GM12878 (cell line): ENCODE measurements around the gene RNF25. TPM values are rescaled to one million over a fixed set of nuclear protein-coding genes. Genes with fewer than 3 reads are reported as not detected.

Experiments used
- ATAC-seq: fragments of 200-7000 bp; cut with Tn5 transposase; 3 replicates; pipeline ENCODE4 v1.9.1; 2020; ENCODE audit warnings: mild to moderate bottlenecking, moderate library complexity
- BruUV-seq: library from RNA; stranded (reverse); fragments of 400-500 nt; replicated peaks from 2 replicates; lab custom pipeline; 2021; lab: Mats Ljungman, UMichigan
- CTCF ChIA-PET: fragments of 300-600 bp; sonication (Branson Sonifier 250); formaldehyde crosslinking; extraction: SDS; loops from one replicate; lab custom pipeline; 2021; ENCODE audit warnings: inconsistent platforms; lab: Yijun Ruan, JAX
- POLR2A ChIA-PET: fragments of 350-600 bp; formaldehyde crosslinking; extraction: SDS; loops from one replicate; lab custom pipeline; 2021; ENCODE audit warnings: inconsistent platforms; lab: Charles Lee
- RAD21 ChIA-PET: fragments of 300-600 bp; sonication (Branson Sonifier 250); formaldehyde crosslinking; loops from one replicate; lab custom pipeline; 2023; ENCODE audit warnings: antibody characterized with exemption; ENCODE audit not compliant: unreplicated experiment; lab: Charles Lee
- SMC1A ChIA-PET: fragments of 300-600 bp; sonication (Branson Sonifier 250); formaldehyde crosslinking; loops from one replicate; lab custom pipeline; 2023; ENCODE audit not compliant: unreplicated experiment, uncharacterized antibody; lab: Charles Lee
- DNase-seq: peaks from one replicate; pipeline ENCODE4 v3.0.0-alpha.2; 2011; ENCODE audit warnings: low read depth, low spot score
- FAIRE-seq: peaks from 3 replicates; lab custom pipeline; 2011; peaks lifted over from hg19 to GRCh38; lab: Jason Lieb, UNC
- H2AFZ ChIP-seq: 2 replicates; pipeline ENCODE4 v1.6.0; 2011; ENCODE audit warnings: low read depth, low read length, control low read depth; ENCODE audit not compliant: control insufficient read depth
- H3K27ac ChIP-seq: 2 replicates; pipeline ENCODE4 v1.5.1; 2011; ENCODE audit warnings: control low read depth; ENCODE audit not compliant: control insufficient read depth, insufficient read depth
- H3K27me3 ChIP-seq, 2 experiments: replicated peaks in 1 of 2; 2 replicates each; pipeline versions ENCODE4 v1.6.0 to v1.6.1; 2011; ENCODE audit warnings: low read length in 1 of 2; ENCODE audit not compliant: control insufficient read depth in 2 of 2, insufficient read depth in 2 of 2
- H3K36me3 ChIP-seq, 2 experiments: 2 replicates each; pipeline ENCODE4 v1.5.1; 2011; ENCODE audit warnings: low read length in 1 of 2; ENCODE audit not compliant: control insufficient read depth in 2 of 2, insufficient read depth in 2 of 2
- H3K4me1 ChIP-seq: 2 replicates; pipeline ENCODE4 v1.6.1; 2011; ENCODE audit warnings: mild to moderate bottlenecking, low read length, moderate library complexity, mixed read lengths; ENCODE audit not compliant: control insufficient read depth, insufficient read depth
- H3K4me2 ChIP-seq: 2 replicates; pipeline ENCODE4 v1.6.0; 2011; ENCODE audit warnings: control low read depth; ENCODE audit not compliant: control insufficient read depth, insufficient read depth
- H3K4me3 ChIP-seq: fragments of 200-600 bp; sonication (generic); 2 replicates; pipeline ENCODE4 v1.5.1; 2016
- H3K79me2 ChIP-seq: 2 replicates; pipeline ENCODE4 v1.6.0; 2011; ENCODE audit warnings: low read length; ENCODE audit not compliant: control insufficient read depth, insufficient read depth
- H3K9ac ChIP-seq: 2 replicates; pipeline ENCODE4 v1.8.0; 2011; ENCODE audit warnings: low read length, control low read depth, mixed read lengths; ENCODE audit not compliant: control insufficient read depth, insufficient read depth
- H3K9me3 ChIP-seq: replicated peaks from 3 replicates; pipeline ENCODE4 v1.5.1; 2011; ENCODE audit warnings: mild to moderate bottlenecking, low read length; ENCODE audit not compliant: control insufficient read depth, insufficient read depth
- H4K20me1 ChIP-seq: 2 replicates; pipeline ENCODE4 v1.6.0; 2011; ENCODE audit not compliant: control insufficient read depth, insufficient read depth
- HDAC6 ChIP-seq: fragments of 200-600 bp; sonication (generic); IDR thresholded peaks from one replicate; pipeline ENCODE4 v1.8.0; 2017; ENCODE audit warnings: antibody characterized with exemption; ENCODE audit not compliant: unreplicated experiment
- IKZF2 ChIP-seq, 2 experiments: fragments of 450-650 bp; IDR thresholded peaks; 2 replicates each; pipeline ENCODE4 v1.6.1; 2017; ENCODE audit warnings: mild to moderate bottlenecking in 2 of 2, moderate library complexity in 2 of 2
- MEF2A ChIP-seq: IDR thresholded peaks from 2 replicates; pipeline ENCODE4 v1.6.1; 2011; ENCODE audit warnings: low read depth, mild to moderate bottlenecking, low read length, moderate library complexity; ENCODE audit not compliant: insufficient read depth
- NR2C1 ChIP-seq: fragments of 450-650 bp; IDR thresholded peaks from 2 replicates; pipeline ENCODE4 v1.6.1; 2017; ENCODE audit warnings: antibody characterized with exemption, mild to moderate bottlenecking, moderate library complexity
- PAX5 ChIP-seq: IDR thresholded peaks from 2 replicates; pipeline ENCODE4 v1.6.1; 2011; ENCODE audit warnings: low read depth, low read length, borderline replicate concordance
- PML ChIP-seq: IDR thresholded peaks from 2 replicates; pipeline ENCODE4 v1.6.1; 2012; ENCODE audit warnings: low read length, inconsistent platforms
- POU2F2 ChIP-seq: IDR thresholded peaks from 3 replicates; pipeline ENCODE4 v1.6.1; 2011; ENCODE audit warnings: low read depth, mild to moderate bottlenecking, low read length, borderline replicate concordance
- RAD21 ChIP-seq: IDR thresholded peaks from 2 replicates; pipeline ENCODE4 v1.6.1; 2011; ENCODE audit warnings: mild to moderate bottlenecking, low read depth, low read length, moderate library complexity; ENCODE audit not compliant: insufficient read depth
- SRF ChIP-seq, 2 experiments: IDR thresholded peaks; 2 replicates each; pipeline ENCODE4 v1.6.1; 2011; ENCODE audit warnings: low read depth in 2 of 2, low read length in 2 of 2, mild to moderate bottlenecking in 1 of 2, moderate library complexity in 1 of 2
- STAT3 ChIP-seq: IDR thresholded peaks from 2 replicates; pipeline ENCODE4 v1.6.1; 2011; ENCODE audit warnings: low read depth, low read length, improper control_type of control experiment
- SUPT20H ChIP-seq: IDR thresholded peaks from 2 replicates; pipeline ENCODE4 v1.6.1; 2011; ENCODE audit warnings: low read depth, mild to moderate bottlenecking, low read length, moderate library complexity, borderline replicate concordance; ENCODE audit not compliant: control insufficient read depth
- TCF3 ChIP-seq: IDR thresholded peaks from 2 replicates; pipeline ENCODE4 v1.6.1; 2012; ENCODE audit warnings: low read depth, mild to moderate bottlenecking, low read length, borderline replicate concordance; ENCODE audit not compliant: insufficient read depth
- WRNIP1 ChIP-seq: IDR thresholded peaks from 2 replicates; pipeline ENCODE4 v1.6.1; 2011; ENCODE audit warnings: low read depth, low read length, improper control_type of control experiment, borderline replicate concordance
- YY1 ChIP-seq: IDR thresholded peaks from 2 replicates; pipeline ENCODE4 v1.6.1; 2011; ENCODE audit warnings: low read depth, mild to moderate bottlenecking, low read length
- ZNF207 ChIP-seq: fragments of 450-650 bp; IDR thresholded peaks from 2 replicates; pipeline ENCODE4 v1.6.1; 2014; ENCODE audit warnings: antibody characterized with exemption, mild to moderate bottlenecking, borderline replicate concordance
- ZNF217 ChIP-seq: fragments of 450-650 bp; IDR thresholded peaks from 2 replicates; pipeline ENCODE4 v1.6.1; 2017; ENCODE audit warnings: antibody characterized with exemption, mild to moderate bottlenecking
- WGBS: methylation state at CpG from one replicate; pipeline ENCODE4 v1.1.6; 2016; ENCODE audit warnings: low lambda C conversion rate; ENCODE audit not compliant: insufficient replicate concordance, insufficient coverage; ENCODE audit errors: missing lambda C conversion rate; 5-methylcytosine and 5-hydroxymethylcytosine counted together
- in situ Hi-C: fragments of 300-500 bp; cut with MboI; formaldehyde crosslinking; loops from 9 replicates; pipeline ENCODE4 v1.14.3; 2018; ENCODE audit warnings: mixed read lengths
- intact Hi-C: fragments of 100-400 bp; cut with micrococcal nuclease; formaldehyde crosslinking; loops from one replicate; pipeline ENCODE4 v1.14.2; 2022; ENCODE audit not compliant: unreplicated experiment
- polyA plus RNA-seq, 11 experiments: library from polyadenylated mRNA; depleted of rRNA in 4 of 11; unstranded in 6 of 11; stranded (reverse) in 5 of 11; fragments of >200 nt; fragmentation: Nextera tagmentation in 4 of 11; fragmentation: Illumina TruSeq in 1 of 11; extraction: Ambion mirVana in 4 of 11; extraction: Trizol in 1 of 11; gene quantifications; 1 replicate in 1 of 11; 2 replicates in 10 of 11; pipeline versions ENCODE4 v1.2.1 to v1.2.3, GENCODE V29; 2011 to 2016; ENCODE audit warnings: inconsistent platforms in 2 of 11, missing spikeins in 2 of 11, low read depth in 1 of 11
- total RNA-seq, 4 experiments: library from RNA; depleted of rRNA in 3 of 4; stranded (reverse); fragments of >200 nt in 3 of 4; fragmentation: Illumina TruSeq in 1 of 4; extraction: Trizol in 1 of 4; gene quantifications; 2 replicates each; pipeline versions ENCODE4 v1.2.1 to v1.2.3, GENCODE V29; 2013 to 2021
- TF ChIP-seq, protein P1 (sequence below): fragments of 150-350 bp; IDR thresholded peaks from 2 replicates; pipeline ENCODE4 v1.6.1; 2014; ENCODE audit warnings: mild to moderate bottlenecking, low read depth, low read length
- TF ChIP-seq, protein P2 (sequence below), 3 experiments: IDR thresholded peaks in 2 of 3; conservative IDR thresholded peaks in 1 of 3; 2 replicates each; pipeline ENCODE4 v1.5.1; 2011; ENCODE audit warnings: low read depth in 3 of 3, low read length in 3 of 3, mild to moderate bottlenecking in 3 of 3, control low read depth in 2 of 3, moderate library complexity in 2 of 3, inconsistent platforms in 1 of 3, mixed read lengths in 1 of 3; ENCODE audit not compliant: control insufficient read depth in 2 of 3, insufficient read depth in 1 of 3; ENCODE audit errors: extremely low read depth in 1 of 3

The RNF25 gene
- total and polyA plus RNA-seq, 10 of the 15 experiments (the other 5 are each of a cell fraction or from before 2014, with no cell fraction given) = 1.3 to 70.4 (median 28.4) TPM

DNA sequence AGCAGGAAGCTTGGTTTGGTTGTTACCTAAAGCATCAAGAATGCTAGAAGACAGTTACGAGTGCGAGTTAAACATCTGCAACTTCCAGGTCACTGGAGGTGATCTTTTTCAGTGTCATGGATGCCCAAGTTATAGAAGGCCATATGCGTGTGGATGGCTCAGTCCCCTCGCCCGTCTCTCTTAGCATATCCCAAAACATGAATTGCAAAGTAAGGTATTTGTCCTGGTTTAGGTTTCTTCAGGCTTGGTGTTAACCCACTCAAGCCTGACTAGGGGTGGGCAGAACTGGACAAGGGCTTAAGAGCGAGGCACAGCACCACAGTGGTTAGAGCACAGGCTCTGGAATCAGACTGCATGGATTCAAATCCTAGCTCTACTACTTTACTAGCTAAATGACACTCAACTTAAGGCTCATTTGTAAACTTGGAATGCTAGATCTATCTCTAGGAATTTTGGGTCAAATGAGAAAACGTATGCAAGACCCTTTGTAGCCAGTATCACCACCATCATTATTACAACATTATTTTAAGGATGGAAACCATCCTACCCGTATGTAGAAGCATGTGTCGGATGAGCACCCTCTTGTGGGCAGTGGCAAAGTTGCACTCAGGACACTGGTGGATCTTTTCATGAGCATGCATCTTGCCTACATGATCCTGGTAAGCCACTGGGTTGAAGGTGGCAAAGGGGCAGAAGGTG lies 23.6 kb downstream of the RNF25 start:
- H3K9ac ChIP-seq = no peak overlapping the region
- intact Hi-C loops (loop anchor here (1.0 kb wide), 1 partner anchor 242 kb away; no protein-coding TSS in a partner anchor), in situ Hi-C loops (loop anchor here (5.0 kb wide), 1 partner anchor 241 kb away; no protein-coding TSS in a partner anchor)
- FAIRE-seq (peak; percentile 99), ATAC-seq (peak; percentile 96), DNase-seq (no peak)
- peaks cover 2% of the 10 kb centered on the region; the same call in 1 of the 2 replicates for H3K79me2 ChIP-seq
- no TSS peak for BruUV-seq
- H3K4me1 ChIP-seq = no peaks in the 10 kb centered on the region
- H3K36me3 ChIP-seq = peaks cover 32 to 37% of the 10 kb centered on the region in 2 experiments
- no peaks in the 10 kb centered on the region for H4K20me1 ChIP-seq
- WGBS = 56% methylated on average over 9 of the region's 9 CpGs
- no peak overlapping the region for H2AFZ ChIP-seq
- ChIA-PET RAD21 (interaction anchor here (0.6 to 1.4 kb wide), 6 partner anchors 10 to 723 kb away, joined by 3 to 5 read pairs (median 3); partner anchors contain the start of genes BCS1L and ZNF142), POLR2A (no interaction called here), CTCF (interaction anchor here (0.6 to 3.6 kb wide), 24 partner anchors 11 to 744 kb away, joined by 3 to 25 read pairs (median 4); partner anchors contain the start of genes AAMP, BCS1L, PNKD and RNF25), SMC1A (interaction anchor here (0.6 to 3.3 kb wide), 6 partner anchors 10 to 200 kb away, joined by 3 to 20 read pairs (median 3); partner anchors contain the start of genes BCS1L and ZNF142)
- H3K9me3 ChIP-seq = no peaks in the 10 kb centered on the region
- no peak overlapping the region for H3K27ac ChIP-seq
- no peaks in the 10 kb centered on the region for H3K27me3 ChIP-seq
- no peak overlapping the region for H3K4me2 ChIP-seq
- no peak overlapping the region for H3K4me3 ChIP-seq
- TF ChIP-seq, protein P1, sequence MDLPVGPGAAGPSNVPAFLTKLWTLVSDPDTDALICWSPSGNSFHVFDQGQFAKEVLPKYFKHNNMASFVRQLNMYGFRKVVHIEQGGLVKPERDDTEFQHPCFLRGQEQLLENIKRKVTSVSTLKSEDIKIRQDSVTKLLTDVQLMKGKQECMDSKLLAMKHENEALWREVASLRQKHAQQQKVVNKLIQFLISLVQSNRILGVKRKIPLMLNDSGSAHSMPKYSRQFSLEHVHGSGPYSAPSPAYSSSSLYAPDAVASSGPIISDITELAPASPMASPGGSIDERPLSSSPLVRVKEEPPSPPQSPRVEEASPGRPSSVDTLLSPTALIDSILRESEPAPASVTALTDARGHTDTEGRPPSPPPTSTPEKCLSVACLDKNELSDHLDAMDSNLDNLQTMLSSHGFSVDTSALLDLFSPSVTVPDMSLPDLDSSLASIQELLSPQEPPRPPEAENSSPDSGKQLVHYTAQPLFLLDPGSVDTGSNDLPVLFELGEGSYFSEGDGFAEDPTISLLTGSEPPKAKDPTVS = no peak
- TF ChIP-seq SRF (IDR thresholded peaks at IDR 0.05; ENCODE audit: low read depth in 2 of 2, low read length in 2 of 2) (no peak), PML (no peak), TCF3 (no peak), SUPT20H (no peak), ZNF207 (no peak), POU2F2 (0 out of 3 replicates have a peak, but pooled peaks have one; percentile 19), ZNF217 (no peak), IKZF2 (IDR thresholded peaks at IDR 0.05) (no peak), NR2C1 (no peak), PAX5 (no peak), RAD21 (peak; percentile 80), MEF2A (no peak), WRNIP1 (no peak), YY1 (0 out of 2 replicates have a peak, but pooled peaks have one; percentile 42), HDAC6 (no peak), STAT3 (no peak)
- TF ChIP-seq, protein P2, sequence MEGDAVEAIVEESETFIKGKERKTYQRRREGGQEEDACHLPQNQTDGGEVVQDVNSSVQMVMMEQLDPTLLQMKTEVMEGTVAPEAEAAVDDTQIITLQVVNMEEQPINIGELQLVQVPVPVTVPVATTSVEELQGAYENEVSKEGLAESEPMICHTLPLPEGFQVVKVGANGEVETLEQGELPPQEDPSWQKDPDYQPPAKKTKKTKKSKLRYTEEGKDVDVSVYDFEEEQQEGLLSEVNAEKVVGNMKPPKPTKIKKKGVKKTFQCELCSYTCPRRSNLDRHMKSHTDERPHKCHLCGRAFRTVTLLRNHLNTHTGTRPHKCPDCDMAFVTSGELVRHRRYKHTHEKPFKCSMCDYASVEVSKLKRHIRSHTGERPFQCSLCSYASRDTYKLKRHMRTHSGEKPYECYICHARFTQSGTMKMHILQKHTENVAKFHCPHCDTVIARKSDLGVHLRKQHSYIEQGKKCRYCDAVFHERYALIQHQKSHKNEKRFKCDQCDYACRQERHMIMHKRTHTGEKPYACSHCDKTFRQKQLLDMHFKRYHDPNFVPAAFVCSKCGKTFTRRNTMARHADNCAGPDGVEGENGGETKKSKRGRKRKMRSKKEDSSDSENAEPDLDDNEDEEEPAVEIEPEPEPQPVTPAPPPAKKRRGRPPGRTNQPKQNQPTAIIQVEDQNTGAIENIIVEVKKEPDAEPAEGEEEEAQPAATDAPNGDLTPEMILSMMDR (IDR thresholded peaks at IDR 0.05 in 2 of 3, conservative IDR thresholded peaks at IDR 0.05 in 1 of 3; ENCODE audit: control insufficient read depth in 2 of 3, extremely low read depth in 1 of 3, insufficient read depth in 1 of 3, low read depth in 3 of 3, low read length in 3 of 3) = peak; percentile 83 to 97 (median 91)
